K562 (cell line): Measurements from ENCODE around the gene TFCP2. TPM values are rescaled to one million over a fixed set of nuclear protein-coding genes. Genes with fewer than 3 reads are reported as not detected.
A peak's percentile ranks its signal among the peaks of the same experiment; 100 is the strongest.

ENCODE experiments used
- ATAC-seq: fragments of 200-7000 bp; cut with Tn5 transposase; 3 replicates; pipeline ENCODE4 v1.9.1; 2020; ENCODE audit warnings: moderate library complexity
- BruUV-seq: library from RNA; stranded (reverse); fragments of 400-500 nt; replicated peaks from 2 replicates; lab custom pipeline; 2021; lab: Mats Ljungman, UMichigan
- CTCF ChIA-PET: fragments of 300-600 bp; formaldehyde crosslinking; extraction: SDS; loops from one replicate; lab custom pipeline; 2021; ENCODE audit warnings: low intra/inter-chr PET ratio; lab: Yijun Ruan, JAX
- POLR2A ChIA-PET: fragments of 300-600, 350-650 bp; sonication (Branson Sonifier 250); formaldehyde crosslinking; extraction: SDS; loops from one replicate; lab custom pipeline; 2021; ENCODE audit warnings: antibody characterized with exemption, inconsistent platforms; lab: Yijun Ruan, JAX
- DNase-seq, 4 experiments: peaks; one replicate each; pipeline versions ENCODE4 v3.0.0 to v3.0.0-alpha.2; 2011 to 2018; ENCODE audit warnings: low spot score in 3 of 4, mixed read lengths in 3 of 4; ENCODE audit errors: extremely low read depth in 1 of 4
- FAIRE-seq: peaks from 2 replicates; lab custom pipeline; 2011; peaks lifted over from hg19 to GRCh38; lab: Jason Lieb, UNC
- H2AFZ ChIP-seq: 2 replicates; pipeline ENCODE4 v1.6.0; 2011; ENCODE audit warnings: low read depth, low read length, control low read depth, inconsistent platforms
- H3K27ac ChIP-seq: fragments of 200-600 bp; 3 replicates; pipeline ENCODE4 v1.8.0; 2011; ENCODE audit warnings: low read depth, mild to moderate bottlenecking, control low read depth, inconsistent platforms, low read length, moderate library complexity, mixed read lengths; ENCODE audit errors: extremely low read depth
- H3K27me3 ChIP-seq, 2 experiments: fragments of 300-600 bp in 1 of 2; 2 replicates in 1 of 2; 3 replicates in 1 of 2; pipeline versions ENCODE4 v1.6.0 to v1.8.0; 2011; ENCODE audit warnings: inconsistent platforms in 2 of 2, low read length in 2 of 2, mild to moderate bottlenecking in 1 of 2, mixed read lengths in 1 of 2, moderate library complexity in 1 of 2; ENCODE audit not compliant: control insufficient read depth in 2 of 2, insufficient read depth in 2 of 2
- H3K36me3 ChIP-seq: fragments of 300-600 bp; 3 replicates; pipeline ENCODE4 v1.8.0; 2011; ENCODE audit warnings: mild to moderate bottlenecking, low read length, inconsistent platforms; ENCODE audit not compliant: control insufficient read depth, insufficient read depth
- H3K4me1 ChIP-seq, 2 experiments: fragments of 200-600 bp in 1 of 2; replicated peaks in 1 of 2; 2 replicates in 1 of 2; 3 replicates in 1 of 2; pipeline versions ENCODE4 v1.5.1 to v1.8.0; 2011; ENCODE audit warnings: inconsistent platforms in 2 of 2, low read length in 2 of 2, mild to moderate bottlenecking in 1 of 2, mixed read lengths in 1 of 2, moderate library complexity in 1 of 2; ENCODE audit not compliant: control insufficient read depth in 2 of 2, insufficient read depth in 2 of 2
- H3K4me2 ChIP-seq: 2 replicates; pipeline ENCODE4 v1.6.1; 2011; ENCODE audit warnings: low read length, control low read depth, inconsistent platforms, mixed read lengths; ENCODE audit not compliant: insufficient read depth
- H3K4me3 ChIP-seq: fragments of 200-600 bp; sonication (generic), shearing (Covaris generic); 2 replicates; pipeline ENCODE4 v1.5.1; 2016; ENCODE audit warnings: control low read depth, inconsistent platforms
- H3K79me2 ChIP-seq: fragments of 200-600 bp; 3 replicates; pipeline ENCODE4 v1.8.0; 2011; ENCODE audit warnings: low read length, inconsistent platforms; ENCODE audit not compliant: control insufficient read depth, insufficient read depth
- H3K9ac ChIP-seq, 2 experiments: 2 replicates each; pipeline versions ENCODE4 v1.6.0 to v1.6.1; 2011; ENCODE audit warnings: low read depth in 2 of 2, low read length in 2 of 2, control low read depth in 1 of 2, inconsistent platforms in 1 of 2, mild to moderate bottlenecking in 1 of 2, mixed read lengths in 1 of 2; ENCODE audit not compliant: insufficient read depth in 1 of 2
- H3K9me1 ChIP-seq: one replicate; pipeline ENCODE4 v1.6.0; 2011; ENCODE audit warnings: inconsistent platforms, mild to moderate bottlenecking, low read length, moderate library complexity; ENCODE audit not compliant: control insufficient read depth, insufficient read depth
- H3K9me3 ChIP-seq: replicated peaks from 2 replicates; pipeline ENCODE4 v1.5.1; 2011; ENCODE audit warnings: low read depth, low read length, inconsistent platforms; ENCODE audit not compliant: control insufficient read depth, insufficient read depth
- H4K20me1 ChIP-seq: replicated peaks from 2 replicates; pipeline ENCODE4 v1.6.1; 2011; ENCODE audit warnings: low read length, inconsistent platforms, mixed read lengths; ENCODE audit not compliant: control insufficient read depth, insufficient read depth
- C11orf30 ChIP-seq: fragments of 450-650 bp; IDR thresholded peaks from 2 replicates; pipeline ENCODE4 v1.6.1; 2016; ENCODE audit warnings: low read depth, mild to moderate bottlenecking
- CBFA2T3 ChIP-seq: fragments of 450-650 bp; IDR thresholded peaks from 2 replicates; pipeline ENCODE4 v1.6.1; 2017
- DPF2 ChIP-seq: fragments of 450-650 bp; IDR thresholded peaks from 2 replicates; pipeline ENCODE4 v1.6.1; 2016
- KAT7 ChIP-seq: sonication (generic); formaldehyde crosslinking; IDR thresholded peaks from 2 replicates; pipeline ENCODE4 v1.8.0; 2022; ENCODE audit warnings: missing genetic modification reagents, mild to moderate bottlenecking, borderline replicate concordance
- KDM1A ChIP-seq, 2 experiments: fragments of 450-650 bp; IDR thresholded peaks; 2 replicates each; pipeline ENCODE4 v1.6.1; 2016; ENCODE audit warnings: mild to moderate bottlenecking in 2 of 2
- SAFB2 ChIP-seq: fragments of 200-400 bp; formaldehyde crosslinking; IDR thresholded peaks from 2 replicates; pipeline ENCODE4 v1.6.1; 2018; ENCODE audit warnings: borderline replicate concordance, low read length, low read depth, moderate library complexity; ENCODE audit not compliant: severe bottlenecking
- WHSC1 ChIP-seq: IDR thresholded peaks from one replicate; pipeline ENCODE4 v1.6.1; 2012; ENCODE audit warnings: low read length, control low read depth, inconsistent platforms
- WGBS: fragments of 100-300 bp; shearing (Covaris generic); methylation state at CpG from one replicate; pipeline ENCODE4 v1.1.6; 2016; ENCODE audit warnings: low coverage, mixed read lengths; ENCODE audit not compliant: insufficient coverage; ENCODE audit errors: missing lambda C conversion rate; 5-methylcytosine and 5-hydroxymethylcytosine counted together
- in situ Hi-C: fragments of 300-500 bp; cut with MboI; formaldehyde crosslinking; loops from 4 replicates; pipeline ENCODE4 v1.15.0; 2018; ENCODE audit warnings: inconsistent platforms, mixed read lengths
- intact Hi-C: fragments of 100-400 bp; cut with micrococcal nuclease; formaldehyde crosslinking; loops from 2 replicates; pipeline ENCODE4 v1.14.2; 2022
- polyA plus RNA-seq, 8 experiments: library from polyadenylated mRNA; depleted of rRNA in 4 of 8; stranded (reverse) in 5 of 8; unstranded in 3 of 8; fragments of >200 nt; fragmentation: Nextera tagmentation in 2 of 8; fragmentation: Illumina TruSeq in 1 of 8; extraction: Ambion mirVana in 2 of 8; extraction: Trizol in 1 of 8; gene quantifications; 2 replicates each; pipeline versions ENCODE4 v1.2.1 to v1.2.3, GENCODE V29; 2011 to 2014; ENCODE audit warnings: inconsistent platforms in 1 of 8, missing spikeins in 1 of 8
- total RNA-seq, 7 experiments: library from RNA; depleted of rRNA in 6 of 7; stranded (reverse); fragments of >200 nt in 6 of 7; fragmentation: Illumina TruSeq in 2 of 7; extraction: Trizol in 2 of 7; gene quantifications; 2 replicates each; pipeline versions ENCODE4 v1.2.1 to v1.2.3, GENCODE V29; 2011 to 2021; ENCODE audit warnings: low replicate concordance in 1 of 7
- TF ChIP-seq, protein P1 (sequence below), 3 experiments: fragments of 200-800 bp in 1 of 3; sonication (Bioruptor generic) in 1 of 3; sonication (generic) in 1 of 3; formaldehyde crosslinking in 1 of 3; IDR thresholded peaks; 2 replicates each; pipeline versions ENCODE4 v1.6.1 to v1.8.0; 2016 to 2022; ENCODE audit warnings: mild to moderate bottlenecking in 2 of 3, missing compliant biosample characterization in 2 of 3, missing genetic modification characterization in 2 of 3, missing genetic modification reagents in 1 of 3
- TF ChIP-seq, protein P2 (sequence below): sonication (generic); formaldehyde crosslinking; IDR thresholded peaks from 2 replicates; pipeline ENCODE4 v1.8.1; 2022; ENCODE audit warnings: missing genetic modification reagents

The TFCP2 gene
- total and polyA plus RNA-seq, 9 of the 15 experiments (the other 6 are each of a cell fraction or from before 2014, with no cell fraction given): 8.0 to 38.9 (median 19.3) TPM

- WGBS: 21% methylated on average over 3 of the region's 3 CpGs
- in situ Hi-C loops: no loop called here
- Histone ChIP-seq H3K9me1 (no peaks in the 10 kb centered on the region), H3K4me1 (peaks cover 4 to 10% of the 10 kb centered on the region in 2 experiments; a peak in 4 of 5 replicates), H4K20me1 (no peaks in the 10 kb centered on the region)
- TF ChIP-seq C11orf30 (no peak), DPF2 (no peak), KDM1A (IDR thresholded peaks at IDR 0.05) (peak; percentile 48 to 63; a peak in 2 of 4 replicates), CBFA2T3 (no peak), KAT7 (no peak), WHSC1 (no peak), SAFB2 (no peak)
- TF ChIP-seq, protein P1, sequence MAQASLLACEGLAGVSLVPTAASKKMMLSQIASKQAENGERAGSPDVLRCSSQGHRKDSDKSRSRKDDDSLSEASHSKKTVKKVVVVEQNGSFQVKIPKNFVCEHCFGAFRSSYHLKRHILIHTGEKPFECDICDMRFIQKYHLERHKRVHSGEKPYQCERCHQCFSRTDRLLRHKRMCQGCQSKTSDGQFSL (CRISPR knock-in tag; IDR thresholded peaks at IDR 0.05): no peak
- TF ChIP-seq, protein P1 (tag; IDR thresholded peaks at IDR 0.05): no peak
- TF ChIP-seq, protein P2, sequence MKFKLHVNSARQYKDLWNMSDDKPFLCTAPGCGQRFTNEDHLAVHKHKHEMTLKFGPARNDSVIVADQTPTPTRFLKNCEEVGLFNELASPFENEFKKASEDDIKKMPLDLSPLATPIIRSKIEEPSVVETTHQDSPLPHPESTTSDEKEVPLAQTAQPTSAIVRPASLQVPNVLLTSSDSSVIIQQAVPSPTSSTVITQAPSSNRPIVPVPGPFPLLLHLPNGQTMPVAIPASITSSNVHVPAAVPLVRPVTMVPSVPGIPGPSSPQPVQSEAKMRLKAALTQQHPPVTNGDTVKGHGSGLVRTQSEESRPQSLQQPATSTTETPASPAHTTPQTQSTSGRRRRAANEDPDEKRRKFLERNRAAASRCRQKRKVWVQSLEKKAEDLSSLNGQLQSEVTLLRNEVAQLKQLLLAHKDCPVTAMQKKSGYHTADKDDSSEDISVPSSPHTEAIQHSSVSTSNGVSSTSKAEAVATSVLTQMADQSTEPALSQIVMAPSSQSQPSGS: no peak
- TF ChIP-seq, all 486 proteins: peak for 1
- H3K36me3 ChIP-seq: peaks cover 46% of the 10 kb centered on the region
- intact Hi-C loops: loop anchor here (2.0 to 5.0 kb wide), 2 partner anchors 33 to 303 kb away; partner anchors contain the start of gene CSRNP2
- CTCF ChIA-PET: no interaction called here
- no peak for FAIRE-seq
- H3K9ac ChIP-seq: peak overlapping the region in 1 of 2 experiments; percentile 90; a peak in 3 of 4 replicates
- H3K27me3 ChIP-seq: no peaks in the 10 kb centered on the region
- no peak for ATAC-seq
- H2AFZ ChIP-seq: no peak overlapping the region
- H3K4me2 ChIP-seq: peak overlapping the region; percentile 96
- POLR2A ChIA-PET: interaction anchor here (0.7 to 1.5 kb wide), 2 partner anchors 11 kb away, joined by 3 to 8 read pairs; no protein-coding TSS in a partner anchor
- H3K9me3 ChIP-seq: no peaks in the 10 kb centered on the region
- peak overlapping the region; percentile 59 for H3K4me3 ChIP-seq
- no TSS peak for BruUV-seq
- no peak for DNase-seq
- peak overlapping the region; percentile 96; the same call in 2 of the 3 replicates for H3K27ac ChIP-seq
- peaks cover 32% of the 10 kb centered on the region for H3K79me2 ChIP-seq
These were observed 123.4 kb downstream of the TFCP2 start for GRCh38 chr12:51049525-51049924.
